Measurements from ENCODE around the gene NR2F6.

- no peak for TF ChIP-seq KLF9 (tag by site-specific recombination; IDR thresholded peaks at IDR 0.05; ENCODE audit: low read depth)
- TF ChIP-seq ZNF18 (tag by site-specific recombination; IDR thresholded peaks at IDR 0.05): no peak
- no peak for TF ChIP-seq CTCF (tag by site-specific recombination; IDR thresholded peaks at IDR 0.05)
- no peak for TF ChIP-seq REST (tag by site-specific recombination; IDR thresholded peaks at IDR 0.05)
- no peak for TF ChIP-seq ZNF280D (tag by site-specific recombination; IDR thresholded peaks at IDR 0.05)
- no peak for TF ChIP-seq ZNF776 (tag by site-specific recombination; IDR thresholded peaks at IDR 0.05; ENCODE audit: borderline replicate concordance)
- TF ChIP-seq ZBTB11 (tag by site-specific recombination; conservative IDR thresholded peaks at IDR 0.05; ENCODE audit: low read depth): no peak
- no peak for TF ChIP-seq ZNF174 (tag by site-specific recombination; IDR thresholded peaks at IDR 0.05)
- TF ChIP-seq ZBTB17 (tag by site-specific recombination; IDR thresholded peaks at IDR 0.05): no peak
- no peak for TF ChIP-seq BCL11A (tag by site-specific recombination; IDR thresholded peaks at IDR 0.05; ENCODE audit: low read depth)
- no peak for TF ChIP-seq ZBTB49 (tag by site-specific recombination; IDR thresholded peaks at IDR 0.05; ENCODE audit: low read depth)
- no peak for TF ChIP-seq ZFP69B (tag by site-specific recombination; IDR thresholded peaks at IDR 0.05)
- no peak for TF ChIP-seq ZBTB7A (tag by site-specific recombination; IDR thresholded peaks at IDR 0.05; ENCODE audit: low read depth)
- no peak for TF ChIP-seq YY1 (tag by site-specific recombination; IDR thresholded peaks at IDR 0.05)
Measured at GRCh38 chr19:17220207-17220758, 25.4 kb downstream of the NR2F6 start.

All from HEK293 (cell line).